ENCODE data around the gene MAN2B2. TPM values are rescaled to one million over a fixed set of nuclear protein-coding genes. Genes with fewer than 3 reads are reported as not detected.

MAN2B2 gene
- total RNA-seq, 2 experiments from 2014 or later: 13.7 to 19.4 TPM

- H3K9me2 ChIP-seq (ENCODE audit: insufficient read depth, low read length): no peaks in the 10 kb centered on the region
- H2AFZ ChIP-seq (ENCODE audit: low read length): no peak overlapping the region
- no peaks in the 10 kb centered on the region for H3K9me3 ChIP-seq (ENCODE audit: low read length)
- POLR2A ChIA-PET: no interaction called here
- intact Hi-C loops (cut with micrococcal nuclease; ENCODE audit: unreplicated experiment): no loop called here
- H3K36me3 ChIP-seq (ENCODE audit: insufficient read depth, low read length): no peaks in the 10 kb centered on the region
- no peak for TF ChIP-seq CTCF (conservative IDR thresholded peaks at IDR 0.05; ENCODE audit: low read length)
- TF ChIP-seq EZH2phosphoT487 (IDR thresholded peaks at IDR 0.05; ENCODE audit: borderline replicate concordance, low read depth, low read length): no peak
- H3K4me2 ChIP-seq (ENCODE audit: low read length): no peak overlapping the region
- CTCF ChIA-PET (ENCODE audit: unreplicated experiment): no interaction called here
- no peak overlapping the region for H3K27ac ChIP-seq (ENCODE audit: low read depth, low read length, poor library complexity, severe bottlenecking)
- no peak overlapping the region for H3K4me3 ChIP-seq (ENCODE audit: low read depth, low read length, poor library complexity, severe bottlenecking)
- H4K20me1 ChIP-seq (ENCODE audit: insufficient read depth, low read length): no peaks in the 10 kb centered on the region
- DNase-seq (ENCODE audit: low spot score): no peak
- no peaks in the 10 kb centered on the region for H3K4me1 ChIP-seq (ENCODE audit: insufficient read depth, low read length, poor library complexity, severe bottlenecking)
- H3K79me2 ChIP-seq (ENCODE audit: insufficient read depth, low read depth, low read length): no peaks in the 10 kb centered on the region
- BruUV-seq (replicated peaks): no TSS peak
These were observed 44.0 kb upstream of the MAN2B2 start for GRCh38 chr4:6530964-6531363.

- intact Hi-C loops (cut with micrococcal nuclease; ENCODE audit: unreplicated experiment): no loop called here
- no peaks in the 10 kb centered on the region for H3K9me2 ChIP-seq (ENCODE audit: insufficient read depth, low read length)
- DNase-seq (ENCODE audit: low spot score): no peak
- no peaks in the 10 kb centered on the region for H3K4me1 ChIP-seq (ENCODE audit: insufficient read depth, low read length, poor library complexity, severe bottlenecking)
- H2AFZ ChIP-seq (ENCODE audit: low read length): no peak overlapping the region
- H3K79me2 ChIP-seq (ENCODE audit: insufficient read depth, low read depth, low read length): no peaks in the 10 kb centered on the region
- no TSS peak for BruUV-seq (replicated peaks)
- no peaks in the 10 kb centered on the region for H4K20me1 ChIP-seq (ENCODE audit: insufficient read depth, low read length)
- TF ChIP-seq CTCF (conservative IDR thresholded peaks at IDR 0.05; ENCODE audit: low read length): no peak
- TF ChIP-seq EZH2phosphoT487 (IDR thresholded peaks at IDR 0.05; ENCODE audit: borderline replicate concordance, low read depth, low read length): no peak
- no peak overlapping the region for H3K4me3 ChIP-seq (ENCODE audit: low read depth, low read length, poor library complexity, severe bottlenecking)
- H3K36me3 ChIP-seq (ENCODE audit: insufficient read depth, low read length): no peaks in the 10 kb centered on the region
- H3K27ac ChIP-seq (ENCODE audit: low read depth, low read length, poor library complexity, severe bottlenecking): no peak overlapping the region
- ChIA-PET POLR2A (no interaction called here), CTCF (ENCODE audit: unreplicated experiment) (no interaction called here)
- no peaks in the 10 kb centered on the region for H3K9me3 ChIP-seq (ENCODE audit: low read length)
- no peak overlapping the region for H3K4me2 ChIP-seq (ENCODE audit: low read length)
These were observed 42.9 kb upstream of the MAN2B2 start for GRCh38 chr4:6532102-6532501.

DNA sequence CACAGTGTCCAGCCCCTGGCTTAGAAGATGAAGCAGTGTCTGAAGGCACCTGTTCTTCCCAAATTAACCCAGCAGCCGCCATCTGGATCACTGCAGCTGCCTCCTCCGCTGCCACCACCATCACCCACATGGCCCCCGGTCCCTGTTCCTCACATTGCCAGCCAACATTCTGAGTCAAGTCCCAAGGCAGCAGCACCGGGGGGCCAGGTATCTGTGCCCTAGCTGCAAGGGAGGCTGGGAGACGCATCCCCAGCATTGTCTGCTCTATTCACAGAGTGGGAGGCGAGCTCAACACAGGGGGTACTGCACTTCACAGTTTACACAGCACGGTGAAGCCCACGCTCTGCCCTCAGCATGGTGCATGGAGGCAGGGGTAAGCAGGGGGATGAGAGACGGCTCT is 42.3 kb upstream of the MAN2B2 start:
- no peak overlapping the region for H3K4me2 ChIP-seq (ENCODE audit: low read length)
- intact Hi-C loops (cut with micrococcal nuclease; ENCODE audit: unreplicated experiment): no loop called here
- ChIA-PET POLR2A (interaction anchor here (0.6 kb wide), 1 partner anchor 106 kb away, joined by 3 read pairs; no protein-coding TSS in a partner anchor), CTCF (ENCODE audit: unreplicated experiment) (no interaction called here)
- H4K20me1 ChIP-seq (ENCODE audit: insufficient read depth, low read length): no peaks in the 10 kb centered on the region
- no peak overlapping the region for H2AFZ ChIP-seq (ENCODE audit: low read length)
- no peaks in the 10 kb centered on the region for H3K79me2 ChIP-seq (ENCODE audit: insufficient read depth, low read depth, low read length)
- no peak overlapping the region for H3K27ac ChIP-seq (ENCODE audit: low read depth, low read length, poor library complexity, severe bottlenecking)
- no peak overlapping the region for H3K4me3 ChIP-seq (ENCODE audit: low read depth, low read length, poor library complexity, severe bottlenecking)
- H3K4me1 ChIP-seq (ENCODE audit: insufficient read depth, low read length, poor library complexity, severe bottlenecking): no peaks in the 10 kb centered on the region
- DNase-seq (ENCODE audit: low spot score): no peak
- TF ChIP-seq CTCF (conservative IDR thresholded peaks at IDR 0.05; ENCODE audit: low read length): no peak
- TF ChIP-seq EZH2phosphoT487 (IDR thresholded peaks at IDR 0.05; ENCODE audit: borderline replicate concordance, low read depth, low read length): no peak
- H3K9me3 ChIP-seq (ENCODE audit: low read length): no peaks in the 10 kb centered on the region
- no TSS peak for BruUV-seq (replicated peaks)
- H3K9me2 ChIP-seq (ENCODE audit: insufficient read depth, low read length): no peaks in the 10 kb centered on the region
- no peaks in the 10 kb centered on the region for H3K36me3 ChIP-seq (ENCODE audit: insufficient read depth, low read length)
